Fibroblast of lung (primary cell): ENCODE data around the gene FARP1. TPM values are rescaled to one million over a fixed set of nuclear protein-coding genes. Genes with fewer than 3 reads are reported as not detected.

ENCODE experiments used
- DNase-seq, 2 donors: peaks; one replicate each; pipeline versions ENCODE4 v3.0.0 to v3.0.0-alpha.2; 2010; ENCODE audit warnings: low read depth in 2 of 2
- H2AFZ ChIP-seq: 2 replicates; pipeline ENCODE4 v1.5.1; 2012; ENCODE audit warnings: low read length, control low read depth, inconsistent platforms
- H3K27ac ChIP-seq: 2 replicates; pipeline ENCODE4 v1.5.1; 2011; ENCODE audit warnings: low read length, control low read depth; ENCODE audit not compliant: insufficient read depth
- H3K27me3 ChIP-seq: 2 replicates; pipeline ENCODE4 v1.5.1; 2011; ENCODE audit warnings: mild to moderate bottlenecking, low read length; ENCODE audit not compliant: control insufficient read depth, insufficient read depth
- H3K36me3 ChIP-seq: 2 replicates; pipeline ENCODE4 v1.5.1; 2011; ENCODE audit warnings: low read length; ENCODE audit not compliant: control insufficient read depth, insufficient read depth
- H3K4me1 ChIP-seq: 2 replicates; pipeline ENCODE4 v1.5.1; 2011; ENCODE audit warnings: low read length; ENCODE audit not compliant: control insufficient read depth, insufficient read depth; ENCODE audit errors: extremely low read depth
- H3K4me2 ChIP-seq: 2 replicates; pipeline ENCODE4 v1.5.1; 2011; ENCODE audit warnings: low read length, control low read depth; ENCODE audit not compliant: insufficient read depth; ENCODE audit errors: extremely low read depth
- H3K4me3 ChIP-seq, 4 experiments: fragments of 200-600 bp in 1 of 4; sonication (generic) in 1 of 4; replicated peaks in 1 of 4; 2 replicates each; pipeline ENCODE4 v1.5.1; 2011 to 2016; ENCODE audit warnings: low read length in 4 of 4, low read depth in 3 of 4, mild to moderate bottlenecking in 3 of 4, control low read depth in 2 of 4, inconsistent platforms in 1 of 4, mixed read lengths in 1 of 4; ENCODE audit not compliant: insufficient read depth in 1 of 4; ENCODE audit errors: control extremely low read depth in 1 of 4
- H3K79me2 ChIP-seq: 2 replicates; pipeline ENCODE4 v1.5.1; 2012; ENCODE audit warnings: mild to moderate bottlenecking, low read length, inconsistent platforms; ENCODE audit not compliant: control insufficient read depth, insufficient read depth
- H3K9ac ChIP-seq: 2 replicates; pipeline ENCODE4 v1.5.1; 2011; ENCODE audit warnings: mild to moderate bottlenecking, low read length, control low read depth; ENCODE audit not compliant: insufficient read depth
- H3K9me3 ChIP-seq: 2 replicates; pipeline ENCODE4 v1.5.1; 2012; ENCODE audit warnings: low read depth, low read length; ENCODE audit not compliant: control insufficient read depth, insufficient read depth
- H4K20me1 ChIP-seq: 2 replicates; pipeline ENCODE4 v1.5.1; 2011; ENCODE audit warnings: low read length; ENCODE audit not compliant: control insufficient read depth, insufficient read depth; ENCODE audit errors: extremely low read depth
- EZH2 ChIP-seq: IDR thresholded peaks from 2 replicates; pipeline ENCODE4 v1.5.1; 2012; ENCODE audit warnings: low read length, control low read depth, mild to moderate bottlenecking; ENCODE audit errors: missing control alignments
- polyA plus RNA-seq, 2 donors: library from polyadenylated mRNA; depleted of rRNA in 1 of 2; stranded (reverse) in 1 of 2; unstranded in 1 of 2; fragments of >200 nt; gene quantifications; 2 replicates each; pipeline ENCODE4 v1.2.1, GENCODE V29; 2011 to 2012; ENCODE audit warnings: missing spikeins in 1 of 2
- total RNA-seq: library from RNA; depleted of rRNA; stranded (reverse); fragments of >200 nt; gene quantifications from 2 replicates; pipeline ENCODE4 v1.2.1, GENCODE V29; 2014
- TF ChIP-seq, protein P1 (sequence below), 2 donors: IDR thresholded peaks in 1 of 2; conservative IDR thresholded peaks in 1 of 2; 1 replicate in 1 of 2; 2 replicates in 1 of 2; pipeline ENCODE4 v1.5.1; 2011 to 2012; ENCODE audit warnings: low read length in 2 of 2, control low read depth in 1 of 2, inconsistent platforms in 1 of 2, low read depth in 1 of 2, mild to moderate bottlenecking in 1 of 2

Gene FARP1
- total and polyA plus RNA-seq, 2 donors (not counting 1 experiment from before 2014, with no cell fraction given) = 50.9 to 199 TPM

GRCh38 chr13:98429081-98429480 lies 286.2 kb downstream of the FARP1 start:
- Histone ChIP-seq H3K27me3 (no peaks in the 10 kb centered on the region), H4K20me1 (no peaks in the 10 kb centered on the region), H3K36me3 (peaks cover 14% of the 10 kb centered on the region), H3K4me3 (no peak overlapping the region), H2AFZ (no peak overlapping the region), H3K4me2 (no peak overlapping the region), H3K9me3 (no peaks in the 10 kb centered on the region), H3K9ac (no peak overlapping the region), H3K79me2 (no peaks in the 10 kb centered on the region), H3K4me1 (no peaks in the 10 kb centered on the region), H3K27ac (no peak overlapping the region)
- no peak for TF ChIP-seq EZH2
- TF ChIP-seq, protein P1, sequence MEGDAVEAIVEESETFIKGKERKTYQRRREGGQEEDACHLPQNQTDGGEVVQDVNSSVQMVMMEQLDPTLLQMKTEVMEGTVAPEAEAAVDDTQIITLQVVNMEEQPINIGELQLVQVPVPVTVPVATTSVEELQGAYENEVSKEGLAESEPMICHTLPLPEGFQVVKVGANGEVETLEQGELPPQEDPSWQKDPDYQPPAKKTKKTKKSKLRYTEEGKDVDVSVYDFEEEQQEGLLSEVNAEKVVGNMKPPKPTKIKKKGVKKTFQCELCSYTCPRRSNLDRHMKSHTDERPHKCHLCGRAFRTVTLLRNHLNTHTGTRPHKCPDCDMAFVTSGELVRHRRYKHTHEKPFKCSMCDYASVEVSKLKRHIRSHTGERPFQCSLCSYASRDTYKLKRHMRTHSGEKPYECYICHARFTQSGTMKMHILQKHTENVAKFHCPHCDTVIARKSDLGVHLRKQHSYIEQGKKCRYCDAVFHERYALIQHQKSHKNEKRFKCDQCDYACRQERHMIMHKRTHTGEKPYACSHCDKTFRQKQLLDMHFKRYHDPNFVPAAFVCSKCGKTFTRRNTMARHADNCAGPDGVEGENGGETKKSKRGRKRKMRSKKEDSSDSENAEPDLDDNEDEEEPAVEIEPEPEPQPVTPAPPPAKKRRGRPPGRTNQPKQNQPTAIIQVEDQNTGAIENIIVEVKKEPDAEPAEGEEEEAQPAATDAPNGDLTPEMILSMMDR (conservative IDR thresholded peaks at IDR 0.05 in 1 of 2, IDR thresholded peaks at IDR 0.05 in 1 of 2; ENCODE audit: low read depth in 1 of 2, low read length in 2 of 2) = no peak
- no peak for DNase-seq

- Histone ChIP-seq H3K4me1 (no peaks in the 10 kb centered on the region), H3K9me3 (no peaks in the 10 kb centered on the region), H3K4me2 (no peak overlapping the region), H3K79me2 (no peaks in the 10 kb centered on the region), H2AFZ (no peak overlapping the region), H4K20me1 (no peaks in the 10 kb centered on the region), H3K9ac (no peak overlapping the region), H3K4me3 (no peak overlapping the region), H3K36me3 (peaks cover 14% of the 10 kb centered on the region), H3K27ac (no peak overlapping the region), H3K27me3 (no peaks in the 10 kb centered on the region)
- DNase-seq = no peak
- TF ChIP-seq EZH2 = no peak
- TF ChIP-seq, protein P1 (conservative IDR thresholded peaks at IDR 0.05 in 1 of 2, IDR thresholded peaks at IDR 0.05 in 1 of 2; ENCODE audit: low read depth in 1 of 2, low read length in 2 of 2) = no peak
Observed at GRCh38 chr13:98429531-98429930, 286.6 kb downstream of the FARP1 start.

DNA sequence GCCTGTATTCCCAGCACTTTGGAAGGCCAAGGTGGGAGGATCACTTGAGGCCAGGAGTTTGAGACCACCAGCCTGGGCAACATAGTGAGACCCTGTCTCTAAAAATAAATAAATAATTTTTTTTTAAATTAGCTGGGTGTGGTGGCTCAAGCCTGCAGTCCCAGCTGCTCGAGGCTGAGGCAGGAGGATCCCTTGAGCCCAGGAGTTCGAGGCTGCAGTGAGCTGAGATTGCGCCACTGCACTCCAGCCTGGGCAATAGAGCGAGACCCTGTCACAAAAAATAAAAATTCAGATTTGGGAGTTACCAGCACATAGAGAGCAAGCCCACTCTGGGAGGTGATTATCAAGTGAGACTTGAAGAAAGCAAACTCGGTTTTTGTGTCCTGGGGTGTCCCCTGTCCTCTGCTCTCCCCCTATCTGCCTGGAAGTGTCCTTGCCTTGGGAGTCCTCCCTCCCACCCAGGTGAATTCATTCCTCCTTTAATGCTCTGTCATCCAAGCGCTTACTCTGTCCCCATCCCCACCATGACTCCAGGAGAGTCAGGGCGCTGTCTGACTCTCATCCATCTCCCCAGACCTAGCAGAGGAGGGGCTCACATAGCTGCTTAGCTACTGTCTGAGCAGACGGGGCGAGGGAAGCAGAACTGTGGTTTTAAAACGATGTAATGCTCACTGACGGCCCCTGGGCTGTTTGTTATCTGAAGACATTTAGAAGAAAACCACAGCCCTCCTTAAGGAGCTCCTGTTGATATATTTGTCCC lies 287.3 kb downstream of the FARP1 start:
- Histone ChIP-seq H3K27me3 (no peaks in the 10 kb centered on the region), H3K4me2 (no peak overlapping the region), H2AFZ (no peak overlapping the region), H4K20me1 (no peaks in the 10 kb centered on the region), H3K27ac (no peak overlapping the region), H3K79me2 (no peaks in the 10 kb centered on the region), H3K36me3 (peaks cover 14% of the 10 kb centered on the region), H3K9me3 (no peaks in the 10 kb centered on the region), H3K9ac (no peak overlapping the region), H3K4me3 (no peak overlapping the region), H3K4me1 (no peaks in the 10 kb centered on the region)
- peak in 1 of 2 donors; percentile 47 for DNase-seq
- TF ChIP-seq, protein P1 (conservative IDR thresholded peaks at IDR 0.05 in 1 of 2, IDR thresholded peaks at IDR 0.05 in 1 of 2; ENCODE audit: low read depth in 1 of 2, low read length in 2 of 2) = no peak
- TF ChIP-seq EZH2 = no peak
